Spleen (tissue), 11 donors: ENCODE data around the gene CACNA1C. TPM values are rescaled to one million over a fixed set of nuclear protein-coding genes. Genes with fewer than 3 reads are reported as not detected.

Experiments used
- DNase-seq: peaks from one replicate; pipeline ENCODE4 v3.0.0-alpha.2; 2020
- H3K27ac ChIP-seq, 8 donors: fragments of 200-600 bp; sonication (generic) in 7 of 8; 1 replicate in 4 of 8; 2 replicates in 4 of 8; pipeline versions ENCODE4 v1.5.0 to v1.8.0; 2016 to 2021; ENCODE audit warnings: inconsistent platforms in 4 of 8, mild to moderate bottlenecking in 4 of 8, moderate library complexity in 1 of 8
- H3K27me3 ChIP-seq, 7 donors: fragments of 200-600 bp; sonication (generic) in 6 of 7; replicated peaks in 1 of 7; 1 replicate in 4 of 7; 2 replicates in 3 of 7; pipeline versions ENCODE4 v1.5.0 to v1.8.0; 2016 to 2021; ENCODE audit warnings: inconsistent platforms in 3 of 7, mild to moderate bottlenecking in 1 of 7
- H3K36me3 ChIP-seq, 6 donors: fragments of 200-600 bp; sonication (generic) in 5 of 6; 1 replicate in 4 of 6; 2 replicates in 2 of 6; pipeline versions ENCODE4 v1.5.0 to v1.8.0; 2016 to 2021; ENCODE audit warnings: inconsistent platforms in 2 of 6
- H3K4me1 ChIP-seq, 6 donors: fragments of 200-600 bp; sonication (generic) in 5 of 6; 1 replicate in 3 of 6; 2 replicates in 3 of 6; pipeline versions ENCODE4 v1.5.0 to v1.8.0; 2016 to 2021; ENCODE audit warnings: inconsistent platforms in 3 of 6
- H3K4me3 ChIP-seq, 8 donors: fragments of 200-600 bp; sonication (generic) in 7 of 8; 1 replicate in 4 of 8; 2 replicates in 4 of 8; pipeline versions ENCODE4 v1.5.0 to v1.8.0; 2016 to 2021; ENCODE audit warnings: inconsistent platforms in 4 of 8, mild to moderate bottlenecking in 4 of 8, moderate library complexity in 2 of 8
- H3K9me3 ChIP-seq, 8 donors: fragments of 200-600 bp; sonication (generic) in 7 of 8; 1 replicate in 4 of 8; 2 replicates in 4 of 8; pipeline versions ENCODE4 v1.5.0 to v1.8.0; 2016 to 2021; ENCODE audit warnings: inconsistent platforms in 4 of 8
- CTCF ChIP-seq, 11 experiments: fragments of 200-600 bp in 7 of 11; fragments of 450-650 bp in 4 of 11; sonication (generic) in 4 of 11; IDR thresholded peaks in 8 of 11; conservative IDR thresholded peaks in 3 of 11; 1 replicate in 7 of 11; 2 replicates in 4 of 11; pipeline versions ENCODE4 v1.4.0 to v1.8.0; 2016 to 2021; ENCODE audit warnings: antibody characterized with exemption in 11 of 11, inconsistent platforms in 4 of 11, mild to moderate bottlenecking in 1 of 11
- POLR2A ChIP-seq, 3 donors: fragments of 450-650 bp; IDR thresholded peaks; one replicate each; pipeline ENCODE4 v1.5.1; 2017; ENCODE audit warnings: antibody characterized with exemption in 3 of 3, mild to moderate bottlenecking in 1 of 3
- POLR2AphosphoS5 ChIP-seq, 3 donors: sonication (generic); formaldehyde crosslinking; IDR thresholded peaks; one replicate each; pipeline ENCODE4 v1.5.1; 2017; ENCODE audit warnings: antibody characterized with exemption in 3 of 3
- WGBS, 5 donors: extraction: QIAGEN DNeasy Blood & Tissue Kit in 3 of 5; methylation state at CpG; one replicate each; pipeline versions ENCODE4 v1.1.5 to v1.1.7; 2013 to 2018; 5-methylcytosine and 5-hydroxymethylcytosine counted together
- intact Hi-C: fragments of 100-400 bp; cut with DNase I; formaldehyde crosslinking; loops from one replicate; pipeline ENCODE4 v1.15.0; 2023; ENCODE audit warnings: low total_unique reads
- polyA plus RNA-seq, 3 donors: library from polyadenylated mRNA; stranded (reverse); fragments of 200-250 nt; gene quantifications; one replicate each; pipeline ENCODE4 v1.2.1, GENCODE V29; 2013
- total RNA-seq, 7 donors: library from RNA; depleted of rRNA in 3 of 7; stranded (reverse); fragments of >200 nt in 3 of 7; fragmentation: NEBNext Ultra II Directional in 4 of 7; extraction: Animal tissue kit (Norgen Biotek cat#: 25700) in 4 of 7; gene quantifications; one replicate each; pipeline versions ENCODE4 v1.1.0 to v1.2.1, GENCODE V29; 2016 to 2021
- donor health status: healthy with polysubstance abuse.
- donor health status: DM: no; HTN: no; CAD: no; lungs with moderate emphysema.
- donor health status: DM: no; HTN: no; CAD: no.
- donor health status: Bipolar disorder and iron deficiency.
- donor health status: healthy.
- donor health status: DM: no; HTN: no; CAD: no.
- donor health status: DM: yes; HTN: yes; CAD: no.

CACNA1C gene
- total and polyA plus RNA-seq, 10 donors, result 0.67 to 27.6 (median 18.4) TPM

GRCh38 chr12:2460051-2460670 is 407.4 kb downstream of the CACNA1C start:
- Histone ChIP-seq H3K4me3 (no peak overlapping the region), H3K36me3 (no peaks in the 10 kb centered on the region), H3K27ac (no peak overlapping the region), H3K9me3 (no peaks in the 10 kb centered on the region), H3K4me1 (peaks cover 0 to 13% (median 3%) of the 10 kb centered on the region in 6 donors), H3K27me3 (peaks cover 0 to 2% (median 0%) of the 10 kb centered on the region in 7 donors)
- no peak for DNase-seq
- no peak for TF ChIP-seq POLR2A (IDR thresholded peaks at IDR 0.05)
- no peak for TF ChIP-seq POLR2AphosphoS5 (IDR thresholded peaks at IDR 0.05)
- TF ChIP-seq CTCF (IDR thresholded peaks at IDR 0.05 in 8 of 11, conservative IDR thresholded peaks at IDR 0.05 in 3 of 11), result no peak
- intact Hi-C loops, result no loop called here
- WGBS, 5 donors, result 78 to 89% (median 85%) methylated on average over 8 to 10 of the region's 10 CpGs

GRCh38 chr12:2461046-2461445 is 408.3 kb downstream of the CACNA1C start:
- DNase-seq, result no peak
- Histone ChIP-seq H3K9me3 (no peaks in the 10 kb centered on the region), H3K27ac (no peak overlapping the region), H3K4me1 (peaks cover 0 to 13% (median 3%) of the 10 kb centered on the region in 6 donors), H3K27me3 (peaks cover 0 to 4% (median 0%) of the 10 kb centered on the region in 7 donors), H3K4me3 (no peak overlapping the region), H3K36me3 (no peaks in the 10 kb centered on the region)
- TF ChIP-seq POLR2AphosphoS5 (IDR thresholded peaks at IDR 0.05) (no peak), POLR2A (IDR thresholded peaks at IDR 0.05) (no peak), CTCF (IDR thresholded peaks at IDR 0.05 in 8 of 11, conservative IDR thresholded peaks at IDR 0.05 in 3 of 11) (no peak)
- intact Hi-C loops, result no loop called here
- 93 to 97% (median 95%) methylated on average over 4 of the region's 4 CpGs for WGBS, 5 donors

- Histone ChIP-seq H3K36me3 (no peaks in the 10 kb centered on the region), H3K27ac (no peak overlapping the region), H3K4me3 (no peak overlapping the region), H3K4me1 (peaks cover 0 to 13% (median 3%) of the 10 kb centered on the region in 6 donors), H3K27me3 (peaks cover 0 to 4% (median 0%) of the 10 kb centered on the region in 7 donors), H3K9me3 (no peaks in the 10 kb centered on the region)
- intact Hi-C loops, result no loop called here
- DNase-seq, result no peak
- WGBS, 5 donors, result 94 to 97% (median 96%) methylated on average over 12 of the region's 12 CpGs
- TF ChIP-seq CTCF (IDR thresholded peaks at IDR 0.05 in 8 of 11, conservative IDR thresholded peaks at IDR 0.05 in 3 of 11), result no peak
Observed at GRCh38 chr12:2461645-2462044, 408.9 kb downstream of the CACNA1C start.

- TF ChIP-seq POLR2A (IDR thresholded peaks at IDR 0.05), result no peak
- TF ChIP-seq POLR2AphosphoS5 (IDR thresholded peaks at IDR 0.05), result no peak
- TF ChIP-seq CTCF (IDR thresholded peaks at IDR 0.05 in 8 of 11, conservative IDR thresholded peaks at IDR 0.05 in 3 of 11), result no peak
- 87 to 98% (median 95%) methylated on average over 14 of the region's 14 CpGs for WGBS, 5 donors
- H3K9me3 ChIP-seq, result no peaks in the 10 kb centered on the region
- peaks cover 0 to 4% (median 0%) of the 10 kb centered on the region in 7 donors for H3K27me3 ChIP-seq
- no peak overlapping the region for H3K27ac ChIP-seq
- no peaks in the 10 kb centered on the region for H3K36me3 ChIP-seq
- DNase-seq, result no peak
- peaks cover 0 to 12% (median 3%) of the 10 kb centered on the region in 6 donors for H3K4me1 ChIP-seq
- no peak overlapping the region for H3K4me3 ChIP-seq
- intact Hi-C loops, result no loop called here
Observed at GRCh38 chr12:2462087-2462486, 409.3 kb downstream of the CACNA1C start.
